ENCODE measurements around the gene SLC13A1.
"Not testable (repeated sequence)": the region's sequence is repeated elsewhere in the genome, so short reads cannot be mapped to it uniquely, and the experiment has no call there.

The SLC13A1 gene

GRCh38 chr7:123126171-123126570 is 73.6 kb downstream of the SLC13A1 start:
- no peak for DNase-seq (ENCODE audit: low spot score)

- no peak for DNase-seq (ENCODE audit: low spot score)
Observed at GRCh38 chr7:123125231-123125630, 74.5 kb downstream of the SLC13A1 start.

- DNase-seq (ENCODE audit: low spot score), result no peak
Observed at GRCh38 chr7:123122916-123123315, 76.9 kb downstream of the SLC13A1 start.

- DNase-seq (ENCODE audit: low spot score), result no peak
Observed at GRCh38 chr7:123120286-123120685, 79.5 kb downstream of the SLC13A1 start.

GRCh38 chr7:123115331-123115730 is 84.4 kb downstream of the SLC13A1 start:
- no peak for DNase-seq (ENCODE audit: low spot score)

GRCh38 chr7:123114288-123114687 is 85.5 kb downstream of the SLC13A1 start:
- DNase-seq (ENCODE audit: low spot score), result no peak

- DNase-seq (ENCODE audit: low spot score), result no peak
Observed at GRCh38 chr7:123112833-123113232, 86.9 kb downstream of the SLC13A1 start.

GRCh38 chr7:123099712-123100111 is 100.1 kb downstream of the SLC13A1 start:
- DNase-seq (ENCODE audit: low spot score), result no peak

GRCh38 chr7:123096976-123097375 is 102.8 kb downstream of the SLC13A1 start:
- no peak for DNase-seq (ENCODE audit: low spot score)

- no peak for DNase-seq (ENCODE audit: low spot score)
Observed at GRCh38 chr7:123096434-123096833, 103.3 kb downstream of the SLC13A1 start.

GRCh38 chr7:123090456-123090855 is 109.3 kb downstream of the SLC13A1 start:
- no peak for DNase-seq (ENCODE audit: low spot score)

- DNase-seq (ENCODE audit: low spot score), result not testable (repeated sequence)
Observed at GRCh38 chr7:123086910-123087309, 112.9 kb downstream of the SLC13A1 start.

- not testable (repeated sequence) for DNase-seq (ENCODE audit: low spot score)
Observed at GRCh38 chr7:123084861-123085260, 114.9 kb downstream of the SLC13A1 start.

GRCh38 chr7:123079021-123079420 is 120.7 kb downstream of the SLC13A1 start:
- no peak for DNase-seq (ENCODE audit: low spot score)

- no peak for DNase-seq (ENCODE audit: low spot score)
Observed at GRCh38 chr7:123075838-123076467, 123.8 kb downstream of the SLC13A1 start.

- DNase-seq (ENCODE audit: low spot score), result no peak
Observed at GRCh38 chr7:123070702-123071286, 129.0 kb downstream of the SLC13A1 start.

GRCh38 chr7:123067814-123068213 is 132.0 kb downstream of the SLC13A1 start:
- no peak for DNase-seq (ENCODE audit: low spot score)

Measured in GM03348 (cell line).